ENCODE measurements around the gene SH3RF3. TPM values are rescaled to one million over a fixed set of nuclear protein-coding genes. Genes with fewer than 3 reads are reported as not detected.

SH3RF3 gene
- total and polyA plus RNA-seq, 10 of the 15 experiments (the other 5 are each of a cell fraction or from before 2014, with no cell fraction given) = 0.08 to 8.8 (median 2.3) TPM

DNA sequence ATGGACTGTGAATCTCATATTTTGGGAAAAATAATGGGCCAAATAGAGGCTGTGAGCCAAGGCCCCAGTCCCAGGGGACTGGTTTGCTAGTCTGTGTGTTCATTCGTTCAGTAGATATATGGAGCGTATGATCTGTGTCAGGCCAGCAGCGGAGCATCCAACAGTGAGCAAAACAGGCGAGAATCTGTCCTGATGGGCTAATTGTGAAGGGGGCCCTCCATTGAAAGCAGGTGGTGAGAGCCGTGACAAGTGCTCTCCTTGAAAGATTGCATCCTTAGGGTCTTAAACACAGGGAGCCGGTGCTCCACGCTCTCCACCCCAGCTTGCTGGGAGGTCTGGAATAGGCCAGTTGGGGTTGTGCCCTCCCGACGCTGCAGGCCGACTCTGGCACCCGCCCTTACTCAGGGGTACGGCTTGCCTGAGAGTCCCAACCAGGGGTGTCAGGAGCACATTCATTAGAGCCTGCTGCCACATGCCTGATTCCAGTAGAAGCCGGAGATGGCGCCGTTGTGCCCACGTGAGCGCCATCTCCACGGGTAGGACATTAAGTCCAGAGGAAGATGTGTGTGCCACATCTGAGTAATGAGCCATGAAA, 213.3 kb downstream of the SH3RF3 start (continued):
- TF ChIP-seq, protein P1, sequence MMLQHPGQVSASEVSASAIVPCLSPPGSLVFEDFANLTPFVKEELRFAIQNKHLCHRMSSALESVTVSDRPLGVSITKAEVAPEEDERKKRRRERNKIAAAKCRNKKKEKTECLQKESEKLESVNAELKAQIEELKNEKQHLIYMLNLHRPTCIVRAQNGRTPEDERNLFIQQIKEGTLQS (IDR thresholded peaks at IDR 0.05; ENCODE audit: borderline replicate concordance, extremely low read depth, low read depth, low read length) = no peak
- TF ChIP-seq NFYA (IDR thresholded peaks at IDR 0.05; ENCODE audit: borderline replicate concordance, low read depth, low read length) (no peak), POLR2AphosphoS5 (IDR thresholded peaks at IDR 0.05; ENCODE audit: low read length) (no peak), ZNF217 (IDR thresholded peaks at IDR 0.05) (no peak), CBX5 (IDR thresholded peaks at IDR 0.05; ENCODE audit: low read depth) (no peak), ZNF24 (IDR thresholded peaks at IDR 0.05) (no peak)
- TF ChIP-seq, protein P2, sequence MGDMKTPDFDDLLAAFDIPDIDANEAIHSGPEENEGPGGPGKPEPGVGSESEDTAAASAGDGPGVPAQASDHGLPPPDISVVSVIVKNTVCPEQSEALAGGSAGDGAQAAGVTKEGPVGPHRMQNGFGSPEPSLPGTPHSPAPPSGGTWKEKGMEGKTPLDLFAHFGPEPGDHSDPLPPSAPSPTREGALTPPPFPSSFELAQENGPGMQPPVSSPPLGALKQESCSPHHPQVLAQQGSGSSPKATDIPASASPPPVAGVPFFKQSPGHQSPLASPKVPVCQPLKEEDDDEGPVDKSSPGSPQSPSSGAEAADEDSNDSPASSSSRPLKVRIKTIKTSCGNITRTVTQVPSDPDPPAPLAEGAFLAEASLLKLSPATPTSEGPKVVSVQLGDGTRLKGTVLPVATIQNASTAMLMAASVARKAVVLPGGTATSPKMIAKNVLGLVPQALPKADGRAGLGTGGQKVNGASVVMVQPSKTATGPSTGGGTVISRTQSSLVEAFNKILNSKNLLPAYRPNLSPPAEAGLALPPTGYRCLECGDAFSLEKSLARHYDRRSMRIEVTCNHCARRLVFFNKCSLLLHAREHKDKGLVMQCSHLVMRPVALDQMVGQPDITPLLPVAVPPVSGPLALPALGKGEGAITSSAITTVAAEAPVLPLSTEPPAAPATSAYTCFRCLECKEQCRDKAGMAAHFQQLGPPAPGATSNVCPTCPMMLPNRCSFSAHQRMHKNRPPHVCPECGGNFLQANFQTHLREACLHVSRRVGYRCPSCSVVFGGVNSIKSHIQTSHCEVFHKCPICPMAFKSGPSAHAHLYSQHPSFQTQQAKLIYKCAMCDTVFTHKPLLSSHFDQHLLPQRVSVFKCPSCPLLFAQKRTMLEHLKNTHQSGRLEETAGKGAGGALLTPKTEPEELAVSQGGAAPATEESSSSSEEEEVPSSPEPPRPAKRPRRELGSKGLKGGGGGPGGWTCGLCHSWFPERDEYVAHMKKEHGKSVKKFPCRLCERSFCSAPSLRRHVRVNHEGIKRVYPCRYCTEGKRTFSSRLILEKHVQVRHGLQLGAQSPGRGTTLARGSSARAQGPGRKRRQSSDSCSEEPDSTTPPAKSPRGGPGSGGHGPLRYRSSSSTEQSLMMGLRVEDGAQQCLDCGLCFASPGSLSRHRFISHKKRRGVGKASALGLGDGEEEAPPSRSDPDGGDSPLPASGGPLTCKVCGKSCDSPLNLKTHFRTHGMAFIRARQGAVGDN (IDR thresholded peaks at IDR 0.05) = no peak

DNA sequence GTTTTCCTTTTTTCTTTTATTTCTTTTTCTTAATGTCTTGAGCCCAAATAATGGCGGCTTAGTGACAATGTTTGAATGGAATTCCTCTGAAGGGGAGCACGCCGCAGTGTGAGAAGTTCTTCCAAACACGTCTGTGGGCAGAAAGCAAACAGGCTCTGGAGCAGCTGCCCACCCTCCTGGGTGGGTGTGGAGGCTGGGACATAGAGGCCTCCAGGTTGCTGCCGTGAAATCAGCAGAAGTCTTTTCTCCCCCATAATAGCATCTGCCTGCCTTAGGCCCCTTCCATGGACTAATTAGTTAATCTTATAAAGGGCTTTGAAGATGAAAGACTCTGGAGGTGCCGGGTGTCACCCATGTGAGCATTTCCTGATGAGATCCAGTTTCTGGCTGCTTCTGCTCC, 213.9 kb downstream of the SH3RF3 start:
- CTCF ChIA-PET = no interaction called here
- POLR2A ChIA-PET = no interaction called here
- Histone ChIP-seq H3K9ac (ENCODE audit: control insufficient read depth, insufficient read depth, low read length) (no peak overlapping the region), H4K20me1 (ENCODE audit: control insufficient read depth, insufficient read depth) (no peaks in the 10 kb centered on the region), H3K36me3 (ENCODE audit: control insufficient read depth in 2 of 2, insufficient read depth in 2 of 2, low read length in 1 of 2) (no peaks in the 10 kb centered on the region), H3K4me3 (no peak overlapping the region), H2AFZ (ENCODE audit: control insufficient read depth, low read depth, low read length) (no peak overlapping the region), H3K79me2 (ENCODE audit: control insufficient read depth, insufficient read depth, low read length) (no peaks in the 10 kb centered on the region), H3K27me3 (replicated peaks in 1 of 2; ENCODE audit: control insufficient read depth in 2 of 2, insufficient read depth in 2 of 2, low read length in 1 of 2) (no peaks in the 10 kb centered on the region), H3K9me3 (replicated peaks; ENCODE audit: control insufficient read depth, insufficient read depth, low read length) (no peaks in the 10 kb centered on the region), H3K4me1 (ENCODE audit: control insufficient read depth, insufficient read depth, low read length) (no peaks in the 10 kb centered on the region), H3K4me2 (ENCODE audit: control insufficient read depth, insufficient read depth) (no peak overlapping the region), H3K27ac (ENCODE audit: control insufficient read depth, insufficient read depth) (no peak overlapping the region)
- in situ Hi-C loops (cut with MboI) (no loop called here), intact Hi-C loops (cut with micrococcal nuclease; ENCODE audit: unreplicated experiment) (loop anchor here (2.0 kb wide), 1 partner anchor 56 kb away; no protein-coding TSS in a partner anchor)
- RAD21 ChIA-PET (ENCODE audit: unreplicated experiment) = no interaction called here
- no TSS peak for BruUV-seq (replicated peaks)
- 32% methylated on average over 6 of the region's 6 CpGs for WGBS (ENCODE audit: insufficient coverage, insufficient replicate concordance, low lambda C conversion rate, missing lambda C conversion rate)
- ATAC-seq (no peak), DNase-seq (ENCODE audit: low read depth, low spot score) (no peak), FAIRE-seq (no peak)
- SMC1A ChIA-PET (ENCODE audit: uncharacterized antibody, unreplicated experiment) = no interaction called here
- TF ChIP-seq, protein P3, sequence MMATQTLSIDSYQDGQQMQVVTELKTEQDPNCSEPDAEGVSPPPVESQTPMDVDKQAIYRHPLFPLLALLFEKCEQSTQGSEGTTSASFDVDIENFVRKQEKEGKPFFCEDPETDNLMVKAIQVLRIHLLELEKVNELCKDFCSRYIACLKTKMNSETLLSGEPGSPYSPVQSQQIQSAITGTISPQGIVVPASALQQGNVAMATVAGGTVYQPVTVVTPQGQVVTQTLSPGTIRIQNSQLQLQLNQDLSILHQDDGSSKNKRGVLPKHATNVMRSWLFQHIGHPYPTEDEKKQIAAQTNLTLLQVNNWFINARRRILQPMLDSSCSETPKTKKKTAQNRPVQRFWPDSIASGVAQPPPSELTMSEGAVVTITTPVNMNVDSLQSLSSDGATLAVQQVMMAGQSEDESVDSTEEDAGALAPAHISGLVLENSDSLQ (IDR thresholded peaks at IDR 0.05) = no peak
- TF ChIP-seq ZSCAN29 (IDR thresholded peaks at IDR 0.05) = no peak
- no peak for TF ChIP-seq NR2C2 (IDR thresholded peaks at IDR 0.05; ENCODE audit: borderline replicate concordance, control insufficient read depth, insufficient read length, low read depth)
- TF ChIP-seq BCL11A (IDR thresholded peaks at IDR 0.05; ENCODE audit: low read depth, low read length) = no peak
- TF ChIP-seq MTA3 (IDR thresholded peaks at IDR 0.05; ENCODE audit: borderline replicate concordance, low read length) = no peak
- TF ChIP-seq, protein P4, sequence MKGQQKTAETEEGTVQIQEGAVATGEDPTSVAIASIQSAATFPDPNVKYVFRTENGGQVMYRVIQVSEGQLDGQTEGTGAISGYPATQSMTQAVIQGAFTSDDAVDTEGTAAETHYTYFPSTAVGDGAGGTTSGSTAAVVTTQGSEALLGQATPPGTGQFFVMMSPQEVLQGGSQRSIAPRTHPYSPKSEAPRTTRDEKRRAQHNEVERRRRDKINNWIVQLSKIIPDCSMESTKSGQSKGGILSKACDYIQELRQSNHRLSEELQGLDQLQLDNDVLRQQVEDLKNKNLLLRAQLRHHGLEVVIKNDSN (IDR thresholded peaks at IDR 0.05; ENCODE audit: borderline replicate concordance, extremely low read length, insufficient read depth, low read depth, low read length) = no peak
- TF ChIP-seq, protein P5, sequence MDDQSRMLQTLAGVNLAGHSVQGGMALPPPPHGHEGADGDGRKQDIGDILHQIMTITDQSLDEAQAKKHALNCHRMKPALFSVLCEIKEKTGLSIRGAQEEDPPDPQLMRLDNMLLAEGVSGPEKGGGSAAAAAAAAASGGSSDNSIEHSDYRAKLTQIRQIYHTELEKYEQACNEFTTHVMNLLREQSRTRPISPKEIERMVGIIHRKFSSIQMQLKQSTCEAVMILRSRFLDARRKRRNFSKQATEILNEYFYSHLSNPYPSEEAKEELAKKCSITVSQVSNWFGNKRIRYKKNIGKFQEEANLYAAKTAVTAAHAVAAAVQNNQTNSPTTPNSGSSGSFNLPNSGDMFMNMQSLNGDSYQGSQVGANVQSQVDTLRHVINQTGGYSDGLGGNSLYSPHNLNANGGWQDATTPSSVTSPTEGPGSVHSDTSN (IDR thresholded peaks at IDR 0.05; ENCODE audit: insufficient replicate concordance, low read depth, low read length) = no peak

Measured in GM12878 (cell line).